Measurements from ENCODE around the gene CHRNA4.

The CHRNA4 gene

DNA sequence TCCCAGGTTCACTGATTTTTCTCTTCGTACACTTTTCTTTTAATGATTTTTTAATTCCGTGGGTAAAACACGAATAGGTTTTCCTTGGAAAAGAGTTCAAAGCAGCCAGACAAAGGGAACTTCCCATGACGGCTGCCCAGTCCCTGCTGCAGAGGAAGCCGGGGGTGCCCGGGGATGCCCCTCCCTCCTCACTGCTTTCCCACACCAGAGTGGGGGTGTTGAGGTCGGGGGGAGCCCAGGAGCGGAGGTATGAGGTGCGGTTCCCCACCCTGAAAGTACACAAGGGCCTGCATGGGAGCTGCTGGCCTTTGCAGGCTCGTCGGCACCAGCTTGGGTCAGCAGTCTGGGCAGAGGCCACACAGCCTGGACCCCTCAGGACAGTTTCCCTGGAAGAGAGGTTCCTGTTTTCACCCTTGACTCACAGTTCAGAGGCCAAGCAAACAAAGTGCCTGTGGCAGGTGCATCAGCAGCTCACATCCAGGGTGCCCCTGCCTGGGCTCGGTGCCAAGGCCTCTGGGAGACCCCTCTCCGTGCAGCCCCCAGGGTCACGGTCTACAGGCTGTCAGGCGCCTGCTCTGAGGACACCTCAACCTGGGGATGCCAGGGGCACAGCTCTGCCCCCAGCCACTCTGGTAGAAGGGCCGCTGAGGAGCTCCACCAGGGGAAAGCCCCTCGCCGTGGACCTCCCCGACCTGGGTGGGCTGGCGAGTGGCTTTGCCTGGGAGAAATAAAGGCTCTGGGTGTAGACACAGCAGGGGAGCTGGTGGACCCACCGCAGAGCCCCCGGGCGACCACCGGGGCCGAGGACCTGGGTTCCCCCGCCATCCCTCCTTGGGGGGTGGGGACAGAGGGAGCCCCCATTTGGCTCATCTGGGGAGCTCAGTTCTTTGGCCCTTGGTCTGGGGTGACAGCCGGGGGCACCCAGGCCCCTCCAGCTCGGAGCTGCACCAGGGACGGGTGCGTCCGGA, 15.4 kb upstream of the CHRNA4 start:
- DNase-seq = no peak

DNA sequence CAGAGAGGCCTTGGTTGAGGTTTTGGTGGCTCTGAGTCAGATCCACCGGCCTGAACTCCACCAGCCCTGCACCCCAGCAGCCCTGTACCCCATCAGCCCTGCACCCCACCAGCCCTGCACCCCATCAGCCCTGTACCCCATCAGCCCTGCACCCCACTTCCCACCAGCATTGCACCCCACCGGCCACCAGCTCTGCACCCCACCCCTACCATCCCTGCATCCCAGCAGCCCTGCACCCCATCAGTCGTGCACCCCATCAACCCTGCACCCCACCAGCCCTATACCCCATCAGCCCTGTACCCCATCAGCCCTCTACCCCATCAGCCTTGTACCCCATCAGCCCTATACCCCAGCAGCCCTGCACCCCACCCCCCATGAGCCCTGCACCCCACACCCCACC, 14.3 kb upstream of the CHRNA4 start:
- no peak for DNase-seq

- DNase-seq = no peak
These were observed 13.4 kb upstream of the CHRNA4 start for GRCh38 chr20:63374504-63374903.

GRCh38 chr20:63373996-63374395, 12.8 kb upstream of the CHRNA4 start:
- DNase-seq = no peak

GRCh38 chr20:63372971-63373885, 12.1 kb upstream of the CHRNA4 start:
- no peak for DNase-seq

DNA sequence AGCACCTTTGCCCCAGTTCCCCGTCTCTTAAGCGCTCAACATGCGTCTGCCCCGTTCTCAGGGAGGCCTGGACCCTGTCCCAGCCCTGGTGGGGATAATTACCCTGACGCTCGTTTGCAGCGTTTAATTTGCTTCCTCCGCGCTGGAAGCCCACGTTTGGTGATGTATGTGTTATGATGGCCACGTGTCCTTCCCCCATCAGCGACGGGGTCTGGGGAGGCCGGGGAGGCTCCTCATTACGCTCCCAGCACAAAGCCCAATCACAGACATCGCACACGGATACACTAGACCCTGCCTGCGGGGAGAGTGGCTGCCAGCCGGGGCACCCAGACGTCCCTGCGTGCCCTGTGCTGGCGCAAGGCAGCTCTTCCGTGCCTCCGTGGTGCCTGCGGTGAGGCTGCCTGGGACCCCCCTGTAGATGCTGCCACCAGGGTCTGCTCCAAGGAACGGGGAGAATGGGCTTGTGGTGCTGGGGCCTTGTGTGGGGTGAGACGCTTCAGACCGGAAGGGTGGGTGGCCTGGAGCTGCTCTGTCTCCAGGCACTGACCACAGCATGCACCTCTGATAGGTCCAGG, 10.2 kb upstream of the CHRNA4 start:
- DNase-seq = no peak

- DNase-seq = no peak
These were observed 9.6 kb upstream of the CHRNA4 start for GRCh38 chr20:63370618-63371187.

- DNase-seq = no peak
These were observed 8.8 kb upstream of the CHRNA4 start for GRCh38 chr20:63369724-63370617.

DNA sequence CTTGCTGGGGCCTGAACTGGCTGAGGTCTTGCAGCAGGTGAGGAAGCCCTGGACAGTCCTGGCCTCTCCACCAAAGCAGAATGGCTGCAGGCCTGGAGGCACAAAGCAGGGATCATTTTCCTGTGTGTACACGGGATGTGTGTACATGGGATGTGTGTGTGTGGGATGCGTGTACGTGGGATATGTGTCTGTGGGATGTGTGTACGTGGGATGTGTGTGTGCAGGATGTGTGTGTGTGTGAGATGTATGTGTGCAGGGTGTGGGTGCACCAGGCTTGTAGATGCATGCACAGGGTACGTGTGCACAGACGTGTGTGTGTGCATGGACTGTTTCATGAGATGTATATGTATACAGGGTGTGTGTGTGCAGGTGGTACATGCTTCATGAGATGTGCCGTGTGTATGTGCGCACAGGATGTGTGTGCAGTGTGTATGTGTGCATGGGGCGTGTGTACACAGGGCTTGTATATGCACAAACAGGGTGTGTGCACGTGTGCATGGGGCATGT, 7.9 kb upstream of the CHRNA4 start:
- DNase-seq = no peak

- DNase-seq = no peak
These were observed 7.0 kb upstream of the CHRNA4 start for GRCh38 chr20:63368151-63368550.

- no peak for DNase-seq
These were observed 6.4 kb upstream of the CHRNA4 start for GRCh38 chr20:63367446-63368055.

GRCh38 chr20:63366390-63367365, 5.5 kb upstream of the CHRNA4 start:
- no peak for DNase-seq

DNA sequence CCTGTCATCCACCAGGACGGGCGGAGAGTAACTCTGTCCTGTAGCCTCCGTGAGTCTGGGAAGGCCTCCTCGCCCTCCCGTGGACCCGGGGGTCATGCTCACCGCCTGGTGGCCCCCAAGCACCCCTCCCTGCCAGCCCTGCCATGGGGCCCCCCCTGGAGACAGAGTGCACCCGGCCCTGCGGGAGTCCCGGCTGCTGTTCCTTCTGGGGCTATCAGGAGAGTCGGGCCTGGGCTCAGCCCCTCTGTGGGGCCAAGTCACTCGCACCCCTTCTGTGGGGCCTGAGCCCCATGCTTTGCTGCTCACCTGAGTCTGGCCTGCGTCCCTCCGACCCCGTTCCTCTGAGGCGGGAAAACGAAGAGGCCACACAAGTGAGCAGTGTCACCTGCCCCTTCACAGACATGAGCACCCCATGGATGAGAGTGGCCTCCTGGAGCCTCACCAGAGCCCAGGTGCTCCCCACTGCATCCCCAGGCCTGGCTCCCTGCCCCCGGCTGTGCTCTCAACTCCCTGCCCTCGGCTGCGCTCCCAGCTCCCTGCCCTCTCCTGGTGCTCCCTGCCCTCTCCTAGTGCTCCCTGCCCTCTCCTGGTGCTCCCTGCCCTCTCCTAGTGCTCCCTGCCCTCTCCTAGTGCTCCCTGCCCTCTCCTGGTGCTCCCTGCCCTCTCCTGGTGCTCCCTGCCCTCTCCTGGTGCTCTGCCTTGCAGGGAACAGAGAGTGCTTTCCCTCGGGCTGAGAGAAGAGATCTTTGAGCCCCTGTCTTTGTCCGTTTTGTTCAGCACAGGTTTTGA, 4.6 kb upstream of the CHRNA4 start:
- no peak for DNase-seq

- DNase-seq = no peak
These were observed 3.8 kb upstream of the CHRNA4 start for GRCh38 chr20:63364801-63365585.

DNA sequence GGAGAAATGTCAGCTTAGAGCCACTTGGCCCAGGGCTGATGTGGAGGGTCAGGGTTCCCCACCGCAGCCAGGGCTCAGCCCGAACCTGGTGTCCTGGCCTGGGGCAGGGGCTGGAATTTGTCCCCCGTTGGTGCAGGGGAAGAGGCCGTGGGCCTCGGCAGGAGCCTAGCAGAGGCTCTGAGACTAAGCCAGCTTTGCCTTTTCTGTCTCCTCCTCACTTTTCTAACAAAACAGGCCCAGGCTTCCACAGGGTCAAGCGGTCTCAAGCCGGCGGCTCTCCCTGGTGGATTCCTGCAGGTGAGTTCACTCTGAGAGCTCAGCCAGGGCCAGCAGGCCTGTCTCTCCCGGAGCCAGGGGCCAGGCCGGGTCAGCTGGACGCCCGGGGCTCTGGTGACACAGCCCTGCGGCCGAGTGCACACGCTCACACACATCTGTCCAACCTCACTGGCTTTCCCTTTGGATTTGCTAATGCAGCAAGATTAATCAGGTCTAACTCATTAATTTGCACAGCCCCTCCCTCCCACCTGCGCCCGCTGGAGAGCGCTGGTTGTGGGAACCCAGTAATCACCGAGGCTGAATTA, 2.9 kb upstream of the CHRNA4 start:
- DNase-seq = no peak

DNA sequence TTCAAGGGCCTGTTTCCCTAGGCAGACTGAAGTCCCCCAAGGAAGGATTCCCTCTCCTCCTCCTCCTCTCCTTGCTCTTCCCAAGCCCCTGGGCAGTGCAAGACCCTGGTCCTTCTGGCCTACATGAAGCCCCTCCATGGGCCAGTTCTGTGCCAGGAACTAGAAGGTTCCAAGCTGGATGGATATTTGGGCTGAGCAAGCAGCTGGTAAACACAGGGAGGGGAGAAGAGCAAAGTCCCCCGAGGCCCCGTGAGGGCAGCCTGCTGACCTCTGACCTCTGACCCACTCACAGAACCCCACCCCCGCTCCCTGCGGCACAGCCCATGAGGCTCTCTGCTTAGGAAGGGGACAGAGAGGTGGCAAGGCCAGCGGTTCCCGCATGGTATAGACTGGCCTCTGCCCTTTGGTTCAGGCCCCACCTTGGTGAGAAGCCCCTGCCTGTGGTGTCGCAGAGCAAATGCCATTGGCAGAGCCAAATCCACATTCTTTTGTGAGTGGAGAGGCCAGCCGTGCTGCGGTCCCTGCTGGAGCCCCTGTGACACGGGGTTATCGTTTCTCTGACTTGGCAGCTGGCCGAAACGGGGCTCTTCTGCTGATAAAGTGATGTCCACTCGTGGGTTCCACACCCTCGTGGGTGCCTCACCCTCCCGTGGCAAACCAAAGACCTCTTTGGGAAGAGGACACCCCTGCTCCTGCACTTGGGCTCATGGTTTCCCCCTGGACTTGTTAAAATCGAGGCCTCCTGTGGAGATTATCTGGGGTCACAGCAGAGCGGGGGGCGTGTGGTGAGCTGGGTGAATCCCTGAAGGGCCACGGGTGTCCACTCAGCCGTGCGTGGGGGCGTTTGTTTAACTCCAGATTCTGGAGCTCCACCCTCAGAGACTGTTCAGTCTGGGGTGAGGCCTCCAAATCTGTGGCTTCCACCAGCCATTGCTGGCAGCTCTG, 2.1 kb upstream of the CHRNA4 start:
- DNase-seq = no peak

All from stimulated activated naive CD4-positive, alpha-beta T cell treated with Interleukin-2 at 50 U/mL for 16 hours (primary cell).